ENCODE data around the gene SPATA17.

DNA sequence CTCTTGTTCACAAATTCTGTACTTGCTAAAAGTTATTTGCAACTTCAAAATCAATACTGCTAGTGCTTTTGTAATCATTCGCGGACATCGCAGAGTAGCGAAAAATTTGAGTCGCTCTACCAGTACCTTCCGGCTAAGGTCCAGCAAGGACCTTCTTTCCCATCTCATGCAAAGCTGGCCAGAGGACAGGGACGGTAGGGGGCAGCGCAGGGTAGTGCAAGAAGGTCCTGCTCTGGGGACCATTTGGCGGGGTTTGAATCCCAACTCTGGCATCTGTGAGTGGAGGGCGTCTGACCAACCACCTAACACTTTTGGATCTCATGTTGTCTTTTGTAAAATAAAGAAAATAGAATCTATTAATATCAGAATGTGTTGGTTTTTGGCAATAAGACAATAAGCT lies 258.3 kb downstream of the SPATA17 start:
- TF ChIP-seq, protein P1, sequence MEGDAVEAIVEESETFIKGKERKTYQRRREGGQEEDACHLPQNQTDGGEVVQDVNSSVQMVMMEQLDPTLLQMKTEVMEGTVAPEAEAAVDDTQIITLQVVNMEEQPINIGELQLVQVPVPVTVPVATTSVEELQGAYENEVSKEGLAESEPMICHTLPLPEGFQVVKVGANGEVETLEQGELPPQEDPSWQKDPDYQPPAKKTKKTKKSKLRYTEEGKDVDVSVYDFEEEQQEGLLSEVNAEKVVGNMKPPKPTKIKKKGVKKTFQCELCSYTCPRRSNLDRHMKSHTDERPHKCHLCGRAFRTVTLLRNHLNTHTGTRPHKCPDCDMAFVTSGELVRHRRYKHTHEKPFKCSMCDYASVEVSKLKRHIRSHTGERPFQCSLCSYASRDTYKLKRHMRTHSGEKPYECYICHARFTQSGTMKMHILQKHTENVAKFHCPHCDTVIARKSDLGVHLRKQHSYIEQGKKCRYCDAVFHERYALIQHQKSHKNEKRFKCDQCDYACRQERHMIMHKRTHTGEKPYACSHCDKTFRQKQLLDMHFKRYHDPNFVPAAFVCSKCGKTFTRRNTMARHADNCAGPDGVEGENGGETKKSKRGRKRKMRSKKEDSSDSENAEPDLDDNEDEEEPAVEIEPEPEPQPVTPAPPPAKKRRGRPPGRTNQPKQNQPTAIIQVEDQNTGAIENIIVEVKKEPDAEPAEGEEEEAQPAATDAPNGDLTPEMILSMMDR (IDR thresholded peaks at IDR 0.05), result no peak
- no peak for TF ChIP-seq EP300 (IDR thresholded peaks at IDR 0.05)
- no peak for TF ChIP-seq POLR2A (IDR thresholded peaks at IDR 0.05)
